ENCODE results near the gene CTSE.

Gene CTSE

DNA sequence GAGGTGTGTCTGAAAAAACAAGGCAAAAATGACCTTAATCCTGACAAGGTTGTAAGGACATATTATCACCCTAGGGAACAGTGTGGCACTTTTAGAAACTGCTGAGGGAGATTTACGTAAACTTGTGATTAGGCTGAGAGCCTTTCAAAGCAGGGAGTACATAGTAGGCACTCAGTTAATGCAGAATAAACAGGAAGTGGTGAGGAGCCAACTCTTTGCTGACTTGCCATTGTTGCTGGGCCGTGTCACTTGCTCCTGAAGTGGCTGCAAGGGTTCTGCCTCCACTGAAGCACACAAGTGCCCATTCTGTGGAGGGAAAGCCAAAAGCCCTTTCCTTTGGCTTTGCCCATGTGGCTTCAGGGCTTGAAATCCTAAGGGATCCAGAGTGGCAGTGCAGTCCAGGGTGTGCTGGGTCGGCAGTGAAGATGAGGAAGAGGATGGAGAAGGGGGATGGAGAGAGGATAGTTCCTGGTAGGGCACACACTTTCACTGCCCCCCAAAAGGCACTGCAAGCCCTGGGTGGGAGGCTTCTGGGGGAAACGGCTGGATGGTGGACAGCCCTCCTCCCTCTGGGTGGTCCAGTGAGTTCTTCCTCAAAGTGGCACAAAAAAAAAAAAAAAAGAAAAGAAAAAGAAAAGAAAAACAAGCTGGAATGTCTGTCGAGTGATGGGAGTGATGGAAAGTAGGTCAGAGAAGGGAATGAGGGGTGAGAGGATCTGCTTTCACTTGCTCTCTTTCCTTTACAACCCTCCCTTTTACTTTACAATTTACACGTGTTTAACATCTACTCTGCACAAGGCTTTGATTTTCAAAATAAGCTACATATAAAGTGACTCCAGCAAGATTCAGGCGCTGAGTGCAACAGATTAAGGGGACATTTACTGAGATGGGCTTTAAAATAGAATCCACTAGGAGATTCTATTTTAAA lies 15.6 kb upstream of the CTSE start:
- H3K27ac ChIP-seq: no peak overlapping the region
- TF ChIP-seq ZFX (IDR thresholded peaks at IDR 0.05; ENCODE audit: borderline replicate concordance): no peak
- TF ChIP-seq, protein P1, sequence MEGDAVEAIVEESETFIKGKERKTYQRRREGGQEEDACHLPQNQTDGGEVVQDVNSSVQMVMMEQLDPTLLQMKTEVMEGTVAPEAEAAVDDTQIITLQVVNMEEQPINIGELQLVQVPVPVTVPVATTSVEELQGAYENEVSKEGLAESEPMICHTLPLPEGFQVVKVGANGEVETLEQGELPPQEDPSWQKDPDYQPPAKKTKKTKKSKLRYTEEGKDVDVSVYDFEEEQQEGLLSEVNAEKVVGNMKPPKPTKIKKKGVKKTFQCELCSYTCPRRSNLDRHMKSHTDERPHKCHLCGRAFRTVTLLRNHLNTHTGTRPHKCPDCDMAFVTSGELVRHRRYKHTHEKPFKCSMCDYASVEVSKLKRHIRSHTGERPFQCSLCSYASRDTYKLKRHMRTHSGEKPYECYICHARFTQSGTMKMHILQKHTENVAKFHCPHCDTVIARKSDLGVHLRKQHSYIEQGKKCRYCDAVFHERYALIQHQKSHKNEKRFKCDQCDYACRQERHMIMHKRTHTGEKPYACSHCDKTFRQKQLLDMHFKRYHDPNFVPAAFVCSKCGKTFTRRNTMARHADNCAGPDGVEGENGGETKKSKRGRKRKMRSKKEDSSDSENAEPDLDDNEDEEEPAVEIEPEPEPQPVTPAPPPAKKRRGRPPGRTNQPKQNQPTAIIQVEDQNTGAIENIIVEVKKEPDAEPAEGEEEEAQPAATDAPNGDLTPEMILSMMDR (IDR thresholded peaks at IDR 0.05): no peak

DNA sequence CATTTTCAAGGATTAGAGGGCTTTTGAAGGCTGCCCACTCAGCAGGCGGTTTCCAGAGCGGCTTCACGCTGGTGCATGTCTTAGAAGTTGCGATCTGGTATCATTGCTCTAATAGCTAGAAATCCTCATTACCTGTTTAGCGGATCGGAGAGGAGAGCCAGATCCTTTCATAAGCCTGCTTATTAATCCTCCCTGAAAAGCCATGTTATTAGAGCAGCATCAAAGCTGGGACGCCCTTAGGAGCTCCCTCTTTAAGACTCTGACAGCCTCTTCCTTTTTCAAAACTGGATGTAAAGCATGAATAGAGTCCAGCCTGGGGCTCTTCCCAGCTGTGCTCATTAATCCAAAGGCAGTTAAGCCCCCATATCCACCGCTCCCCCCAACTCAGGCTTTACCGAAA lies 13.9 kb upstream of the CTSE start:
- TF ChIP-seq, protein P1 (IDR thresholded peaks at IDR 0.05): no peak
- TF ChIP-seq ZFX (IDR thresholded peaks at IDR 0.05; ENCODE audit: borderline replicate concordance): no peak
- H3K27ac ChIP-seq: no peak overlapping the region

DNA sequence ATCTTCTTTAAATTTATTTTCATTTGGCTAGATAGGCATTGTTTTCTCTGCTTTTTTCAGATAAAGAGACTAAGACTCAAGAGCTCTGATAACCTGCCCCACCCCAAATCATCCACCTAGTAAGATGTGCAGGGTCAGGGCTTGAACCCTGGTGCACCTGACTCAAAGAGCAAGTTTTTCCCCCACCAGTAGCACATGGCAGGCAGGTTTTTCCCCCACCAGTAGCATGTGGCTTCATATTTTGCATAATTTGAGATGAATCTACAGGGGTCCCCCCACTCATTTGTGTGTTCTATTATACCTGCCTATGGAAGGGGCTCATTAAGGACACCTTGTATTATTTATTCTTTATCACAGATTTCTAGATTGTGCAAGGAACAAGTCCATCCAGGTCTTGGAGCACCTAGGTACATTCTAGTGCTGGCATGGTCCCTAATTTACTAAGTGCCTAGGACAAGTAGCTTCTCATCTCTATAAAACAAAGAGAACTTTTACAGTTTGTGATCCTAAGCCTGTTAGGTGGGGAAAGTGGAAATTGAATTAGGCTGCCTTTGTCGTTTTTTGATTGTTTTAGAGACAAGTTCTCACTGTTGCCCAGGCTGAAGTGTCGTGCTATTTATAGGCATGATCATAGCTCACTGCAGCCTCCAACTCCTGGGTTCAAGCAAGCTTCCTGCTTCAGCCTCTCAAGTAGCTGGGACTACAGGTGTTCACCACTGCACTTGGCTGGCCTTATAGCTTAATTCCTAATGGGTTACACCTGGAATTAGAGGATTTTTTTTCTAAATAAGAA lies 13.2 kb upstream of the CTSE start:
- H3K27ac ChIP-seq: no peak overlapping the region
- TF ChIP-seq ZFX (IDR thresholded peaks at IDR 0.05; ENCODE audit: borderline replicate concordance): no peak
- TF ChIP-seq, protein P1 (IDR thresholded peaks at IDR 0.05): no peak

DNA sequence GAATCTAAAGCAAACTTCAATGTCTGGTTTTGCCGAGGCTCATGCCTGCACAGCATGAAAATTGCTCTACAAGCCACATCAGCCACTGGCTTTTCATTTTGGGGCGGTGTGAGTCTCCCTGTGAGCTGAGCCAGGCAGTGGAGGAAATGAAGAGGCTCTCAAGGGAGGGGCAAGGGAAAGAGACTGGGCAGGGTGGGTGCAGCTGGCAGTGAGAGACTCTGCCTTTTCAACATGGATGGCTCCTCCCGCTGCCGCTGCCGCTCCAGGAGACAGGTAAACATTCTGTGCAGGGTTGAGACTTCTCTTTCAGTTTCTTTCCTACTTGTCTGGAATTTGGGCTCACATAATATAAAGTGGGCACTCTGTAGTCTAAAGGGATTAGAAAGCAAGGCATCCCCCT lies 11.3 kb upstream of the CTSE start:
- no peak for TF ChIP-seq ZFX (IDR thresholded peaks at IDR 0.05; ENCODE audit: borderline replicate concordance)
- TF ChIP-seq, protein P1 (IDR thresholded peaks at IDR 0.05): no peak
- no peak overlapping the region for H3K27ac ChIP-seq

DNA sequence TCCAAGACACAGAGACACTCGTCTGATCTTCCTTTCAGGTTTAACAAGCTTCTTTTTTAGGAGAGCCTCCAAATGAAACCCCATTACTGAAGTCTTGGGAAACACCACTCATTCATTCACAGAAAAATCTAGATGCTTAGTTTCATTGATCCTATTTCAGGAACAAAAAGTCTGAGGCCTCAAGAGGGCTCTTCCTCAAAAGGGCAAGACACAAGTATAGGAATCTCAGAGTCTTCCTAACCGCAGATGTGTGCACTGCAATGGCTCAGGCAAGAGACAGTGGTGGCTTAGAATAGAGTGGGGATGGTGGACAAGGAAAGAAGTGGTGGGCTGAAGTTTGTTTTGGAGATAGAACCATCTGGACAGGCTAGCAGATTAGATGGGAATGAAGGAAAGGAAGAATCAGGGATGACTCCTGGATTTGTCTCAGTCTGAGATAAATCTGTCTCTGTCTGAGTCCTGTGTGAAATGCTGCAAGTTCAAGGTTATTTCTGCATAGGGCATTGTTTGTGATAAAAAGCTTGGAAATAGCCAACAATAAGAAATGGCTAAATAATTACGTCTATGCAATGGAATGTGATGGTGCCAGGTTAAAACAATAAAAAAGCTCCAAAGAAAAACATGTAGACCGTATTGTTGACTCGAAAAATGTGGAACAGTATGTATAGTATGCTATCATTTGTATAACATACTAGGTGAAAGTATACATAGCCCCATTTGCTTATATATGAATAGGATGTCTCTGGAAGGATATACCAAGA lies 8.9 kb upstream of the CTSE start:
- no peak overlapping the region for H3K27ac ChIP-seq

DNA sequence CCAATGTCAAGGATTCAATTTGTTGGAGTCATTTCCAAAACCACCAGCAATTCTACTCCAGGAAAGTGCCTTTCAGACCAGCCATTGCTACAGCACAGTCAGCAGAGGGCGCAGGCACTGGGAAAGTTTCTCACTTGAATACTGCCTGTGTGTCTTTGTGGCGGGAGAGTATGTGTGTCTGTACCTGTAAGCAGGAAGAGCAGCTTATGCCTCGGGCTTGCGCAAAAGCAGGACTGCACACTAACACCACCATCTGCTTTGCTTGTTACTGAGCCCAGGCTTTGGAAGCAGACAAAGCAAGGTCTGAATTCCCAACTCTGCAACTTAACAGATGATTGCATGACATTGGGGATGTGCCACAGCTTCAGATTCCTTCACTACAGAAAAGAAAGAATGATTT lies 7.0 kb upstream of the CTSE start:
- TF ChIP-seq ZFX (IDR thresholded peaks at IDR 0.05; ENCODE audit: borderline replicate concordance): no peak
- TF ChIP-seq, protein P1 (IDR thresholded peaks at IDR 0.05): peak; percentile 99
- H3K27ac ChIP-seq: no peak overlapping the region

More for the DNA sequence above, 8.9 kb upstream of the CTSE start:
- TF ChIP-seq, protein P1 (IDR thresholded peaks at IDR 0.05): no peak

All from 22Rv1 (cell line).